Coronary artery (tissue), 2 donors: Measurements from ENCODE around the gene CES3.

Experiments used
- DNase-seq: peaks from one replicate; pipeline ENCODE4 v3.0.0-alpha.2; 2017; ENCODE audit warnings: low spot score
- H3K27ac ChIP-seq, 2 donors: fragments of 200-600 bp; sonication (generic); one replicate each; pipeline ENCODE4 v1.5.1; 2016 to 2019
- H3K4me3 ChIP-seq: fragments of 200-600 bp; sonication (generic); 2 replicates; pipeline ENCODE4 v1.5.1; 2016; ENCODE audit warnings: mild to moderate bottlenecking, moderate library complexity
- TF ChIP-seq, protein P1 (sequence below): fragments of 200-600 bp; sonication (generic); IDR thresholded peaks from one replicate; pipeline ENCODE4 v1.5.1; 2019; ENCODE audit warnings: antibody characterized with exemption

The CES3 gene

GRCh38 chr16:66977341-66978113 is 16.5 kb downstream of the CES3 start:
- TF ChIP-seq, protein P1, sequence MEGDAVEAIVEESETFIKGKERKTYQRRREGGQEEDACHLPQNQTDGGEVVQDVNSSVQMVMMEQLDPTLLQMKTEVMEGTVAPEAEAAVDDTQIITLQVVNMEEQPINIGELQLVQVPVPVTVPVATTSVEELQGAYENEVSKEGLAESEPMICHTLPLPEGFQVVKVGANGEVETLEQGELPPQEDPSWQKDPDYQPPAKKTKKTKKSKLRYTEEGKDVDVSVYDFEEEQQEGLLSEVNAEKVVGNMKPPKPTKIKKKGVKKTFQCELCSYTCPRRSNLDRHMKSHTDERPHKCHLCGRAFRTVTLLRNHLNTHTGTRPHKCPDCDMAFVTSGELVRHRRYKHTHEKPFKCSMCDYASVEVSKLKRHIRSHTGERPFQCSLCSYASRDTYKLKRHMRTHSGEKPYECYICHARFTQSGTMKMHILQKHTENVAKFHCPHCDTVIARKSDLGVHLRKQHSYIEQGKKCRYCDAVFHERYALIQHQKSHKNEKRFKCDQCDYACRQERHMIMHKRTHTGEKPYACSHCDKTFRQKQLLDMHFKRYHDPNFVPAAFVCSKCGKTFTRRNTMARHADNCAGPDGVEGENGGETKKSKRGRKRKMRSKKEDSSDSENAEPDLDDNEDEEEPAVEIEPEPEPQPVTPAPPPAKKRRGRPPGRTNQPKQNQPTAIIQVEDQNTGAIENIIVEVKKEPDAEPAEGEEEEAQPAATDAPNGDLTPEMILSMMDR: peak; percentile 87

GRCh38 chr16:66979011-66979717 is 18.1 kb downstream of the CES3 start:
- Histone ChIP-seq H3K4me3 (no peak overlapping the region), H3K27ac (peak overlapping the region in 1 of 2 donors; percentile 55)
- TF ChIP-seq, protein P1: no peak
- no peak for DNase-seq

More at GRCh38 chr16:66977341-66978113, 16.5 kb downstream of the CES3 start:
- Histone ChIP-seq H3K4me3 (no peak overlapping the region), H3K27ac (no peak overlapping the region)
- DNase-seq: peak; percentile 89

DNA sequence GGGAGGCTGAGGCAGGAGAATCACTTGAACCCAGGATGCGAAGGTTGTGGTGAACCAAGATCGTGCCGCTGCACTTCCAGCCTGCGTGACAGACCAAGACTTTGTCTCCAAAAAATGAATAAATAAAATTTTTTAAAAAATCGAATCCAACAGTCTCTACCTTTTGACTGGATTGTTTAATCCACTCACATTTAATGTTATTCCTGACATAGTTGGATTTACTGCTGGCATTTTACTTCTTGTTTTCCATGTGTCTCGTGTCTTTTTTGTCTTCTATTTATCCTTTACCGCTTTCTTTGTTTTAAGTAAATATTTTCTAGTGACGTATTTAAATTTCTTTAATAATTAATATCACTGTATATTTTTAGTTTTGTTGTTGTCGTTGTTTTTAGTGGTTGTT is 22.0 kb downstream of the CES3 start:
- DNase-seq: no peak
- TF ChIP-seq, protein P1: no peak

GRCh38 chr16:66984892-66985311 is 23.8 kb downstream of the CES3 start:
- no peak for DNase-seq
- Histone ChIP-seq H3K4me3 (no peak overlapping the region), H3K27ac (no peak overlapping the region)
- TF ChIP-seq, protein P1: no peak

More for the DNA sequence above, 22.0 kb downstream of the CES3 start:
- Histone ChIP-seq H3K4me3 (no peak overlapping the region), H3K27ac (no peak overlapping the region)

DNA sequence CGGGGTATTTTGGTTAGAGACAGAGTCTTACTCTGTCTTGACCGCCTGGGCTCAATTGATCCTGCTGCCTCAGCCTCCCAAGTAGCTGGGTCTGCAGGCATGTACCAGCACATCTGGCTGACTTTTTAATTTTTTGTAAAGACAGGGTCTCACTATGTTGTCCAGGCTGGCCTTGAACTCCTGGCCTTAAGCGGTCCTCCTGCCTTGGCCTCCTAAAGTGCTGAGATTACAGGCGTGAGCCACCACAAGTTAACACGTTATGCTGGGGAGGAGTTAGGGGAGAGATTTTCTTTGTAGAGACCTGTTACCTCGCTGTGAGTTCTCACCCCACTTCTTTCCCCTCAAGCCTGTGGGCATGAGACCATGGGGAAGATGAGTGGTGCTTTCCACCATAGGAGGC is 25.5 kb downstream of the CES3 start:
- Histone ChIP-seq H3K27ac (no peak overlapping the region), H3K4me3 (no peak overlapping the region)
- TF ChIP-seq, protein P1: no peak
- DNase-seq: no peak

DNA sequence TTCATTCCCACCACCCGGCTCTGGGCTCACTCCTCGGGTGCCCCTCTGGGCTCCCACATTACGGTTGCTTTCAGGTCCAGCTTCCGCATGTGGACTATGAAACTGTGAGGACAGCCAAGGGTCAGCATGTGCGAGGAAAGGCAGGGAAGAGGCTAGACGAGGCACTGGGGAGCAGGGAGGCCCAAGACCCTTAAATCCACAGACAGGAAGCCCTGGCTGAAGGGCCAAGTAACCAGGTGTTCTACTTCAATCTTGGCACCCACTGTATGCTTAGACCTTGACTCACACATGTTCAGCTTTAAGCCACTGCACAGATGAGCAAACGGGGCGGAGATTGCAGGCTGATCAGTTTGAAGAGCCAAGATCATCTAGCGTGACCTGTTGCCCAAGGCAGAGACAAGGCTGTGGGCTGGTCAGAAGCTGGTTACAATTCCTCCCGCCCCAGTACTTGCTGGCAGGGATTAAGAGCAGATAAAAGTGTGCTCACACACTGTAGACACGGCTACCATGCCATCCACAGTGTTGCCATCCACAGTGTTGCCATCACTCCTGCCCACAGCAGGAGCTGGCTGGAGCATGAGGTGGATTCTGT is 27.2 kb downstream of the CES3 start, which contains the start of gene CES4A:
TSS of gene CES4A (plus strand) at position 393 of the 592 bp plus-strand sequence. CDS start at position 577, 184 bp downstream.
- DNase-seq: no peak
- TF ChIP-seq, protein P1: no peak
- H3K27ac ChIP-seq: no peak within 1 kb of the TSS

More for the DNA sequence above, 27.2 kb downstream of the CES3 start, which contains the start of gene CES4A:
- no peak within 1 kb of the TSS for H3K4me3 ChIP-seq
